ENCODE measurements around the gene ERAP2.

ERAP2 gene

DNA sequence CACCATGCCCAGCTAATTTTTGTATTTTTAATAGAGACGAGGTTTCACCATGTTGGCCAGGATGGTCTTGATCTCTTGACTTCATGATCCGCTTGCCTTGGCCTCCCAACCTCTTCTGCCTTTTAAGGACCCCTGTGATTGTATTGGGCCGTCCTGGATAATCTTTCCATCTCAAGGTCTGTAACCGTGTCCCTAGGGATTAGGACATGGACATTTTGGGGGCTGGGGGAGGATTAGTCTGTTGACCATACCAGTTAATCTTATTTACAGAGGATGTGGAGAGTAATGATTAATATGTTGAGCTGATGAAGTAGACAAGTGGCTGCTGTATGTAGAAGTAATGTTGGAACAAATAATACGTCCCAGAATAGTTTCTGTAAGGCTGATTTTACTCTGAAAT, 82.7 kb downstream of the ERAP2 start:
- DNase-seq (ENCODE audit: low read depth in 2 of 2, low spot score in 1 of 2), result no peak

DNA sequence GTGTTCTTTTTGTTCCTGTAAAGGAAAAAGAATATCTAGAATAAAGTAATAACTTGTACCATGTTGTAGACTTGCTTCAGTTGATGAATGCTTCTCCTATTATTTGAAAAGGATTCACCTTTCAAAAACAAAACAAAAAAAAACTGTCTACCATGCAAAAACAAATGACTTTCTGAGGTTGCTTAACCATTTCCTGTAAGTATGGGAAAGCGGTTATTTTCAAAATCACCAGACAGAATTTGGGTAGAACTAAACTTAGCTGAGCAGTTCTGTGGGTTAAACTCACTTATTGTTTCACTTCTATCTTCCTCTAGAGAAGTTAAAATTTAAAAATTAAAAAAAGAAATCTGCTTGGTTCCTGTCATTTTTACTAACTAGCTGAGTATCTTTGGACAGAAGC, 84.8 kb downstream of the ERAP2 start:
- no peak for DNase-seq (ENCODE audit: low read depth in 2 of 2, low spot score in 1 of 2)

DNA sequence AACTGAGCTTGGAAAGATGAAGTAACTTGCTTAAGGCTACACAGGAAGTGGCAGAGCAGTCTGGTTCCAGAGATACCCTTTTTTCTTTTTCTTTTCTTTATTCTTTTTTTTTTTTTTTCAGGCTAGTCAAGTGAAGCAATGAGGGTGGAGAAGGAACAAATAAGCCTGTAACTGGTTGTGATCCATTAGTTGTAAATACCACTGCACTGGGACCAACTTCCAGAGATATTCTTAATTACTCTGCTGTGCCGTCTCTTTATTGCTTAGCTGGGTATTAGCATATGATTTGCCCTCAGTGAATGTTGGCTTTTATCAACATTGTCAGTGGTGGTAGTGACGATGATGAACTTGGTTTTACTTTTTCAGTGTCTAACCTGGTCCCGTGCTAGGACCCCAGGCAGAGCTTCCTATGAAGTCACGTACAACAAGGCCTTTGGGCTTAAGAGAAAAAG, 86.3 kb downstream of the ERAP2 start:
- no peak for DNase-seq (ENCODE audit: low read depth in 2 of 2, low spot score in 1 of 2)

DNA sequence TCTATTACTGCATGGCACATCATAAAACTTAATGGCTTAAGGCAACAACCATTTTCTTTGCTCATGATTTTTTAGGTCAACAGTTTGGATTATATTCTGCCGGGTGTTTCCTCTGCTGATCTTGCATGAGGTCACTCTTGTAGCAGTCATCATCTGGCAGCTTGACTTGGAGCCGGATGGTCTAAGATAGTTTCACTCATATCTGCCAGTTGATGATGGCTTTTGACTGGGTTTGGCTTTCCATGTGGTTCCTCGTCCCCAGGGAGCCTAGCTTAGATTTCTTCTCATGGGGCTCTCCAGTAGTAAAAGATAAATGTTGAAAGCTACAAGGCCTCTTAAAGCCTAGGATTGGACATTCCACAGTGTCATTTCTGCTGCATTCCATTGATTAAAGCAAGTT, 87.0 kb downstream of the ERAP2 start:
- DNase-seq (ENCODE audit: low read depth in 2 of 2, low spot score in 1 of 2), result no peak

DNA sequence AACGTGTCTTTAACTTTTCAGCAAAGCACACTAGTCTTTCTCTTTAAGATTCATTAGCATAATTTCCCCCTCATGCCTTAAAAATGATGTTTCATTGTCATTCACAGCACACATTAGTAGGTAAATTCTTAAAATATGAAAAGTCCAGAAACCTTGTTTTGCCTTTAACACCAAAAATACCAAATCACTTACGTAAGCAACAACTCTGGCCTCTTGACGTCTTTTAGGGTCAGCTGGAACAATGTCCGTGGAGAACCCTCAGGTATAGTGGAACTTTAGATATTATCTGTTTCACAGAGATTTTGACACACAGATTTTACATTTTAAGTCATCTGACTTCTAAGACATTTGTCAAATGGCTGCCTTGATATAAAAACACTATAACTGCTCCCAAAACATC, 90.5 kb downstream of the ERAP2 start:
- no peak for DNase-seq (ENCODE audit: low read depth in 2 of 2, low spot score in 1 of 2)

DNA sequence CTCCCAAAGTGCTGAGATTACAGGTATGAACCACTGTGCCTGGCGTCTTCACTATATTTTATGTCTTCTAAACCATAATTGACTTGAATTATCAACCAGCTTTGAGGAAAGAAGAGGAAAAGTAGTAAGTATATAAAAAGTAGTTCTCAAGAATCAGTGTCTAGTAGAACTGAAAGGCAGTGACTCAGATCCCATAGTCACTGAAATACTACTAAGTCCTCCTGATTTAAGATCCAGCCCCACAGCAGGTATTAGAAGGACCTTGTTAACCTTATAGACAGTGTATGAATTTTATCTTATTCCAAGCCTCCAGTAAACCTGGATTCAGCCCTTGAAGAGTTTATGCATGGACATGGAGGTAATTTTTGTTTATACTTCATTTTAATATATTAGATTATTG, 91.1 kb downstream of the ERAP2 start:
- DNase-seq (ENCODE audit: low read depth in 2 of 2, low spot score in 1 of 2), result no peak

DNA sequence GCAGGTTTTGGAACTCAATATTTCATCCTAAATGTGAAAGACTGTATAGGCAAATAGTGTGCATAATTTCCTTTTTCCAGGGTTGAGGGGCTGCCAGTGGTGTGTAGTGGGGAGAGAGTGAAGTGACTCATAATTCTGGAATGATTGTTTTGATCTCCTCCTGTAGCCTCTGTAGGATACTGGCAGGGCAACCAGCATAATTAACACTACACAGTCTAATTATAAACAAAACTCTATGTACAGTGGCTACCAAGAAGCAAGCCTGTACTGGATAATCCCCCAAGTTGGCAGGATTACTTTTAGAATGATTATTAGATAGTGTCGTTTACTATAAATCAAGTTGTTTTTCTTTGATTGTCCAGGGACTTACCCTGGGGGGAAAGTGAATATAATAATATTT, 91.8 kb downstream of the ERAP2 start:
- no peak for DNase-seq (ENCODE audit: low read depth in 2 of 2, low spot score in 1 of 2)

DNA sequence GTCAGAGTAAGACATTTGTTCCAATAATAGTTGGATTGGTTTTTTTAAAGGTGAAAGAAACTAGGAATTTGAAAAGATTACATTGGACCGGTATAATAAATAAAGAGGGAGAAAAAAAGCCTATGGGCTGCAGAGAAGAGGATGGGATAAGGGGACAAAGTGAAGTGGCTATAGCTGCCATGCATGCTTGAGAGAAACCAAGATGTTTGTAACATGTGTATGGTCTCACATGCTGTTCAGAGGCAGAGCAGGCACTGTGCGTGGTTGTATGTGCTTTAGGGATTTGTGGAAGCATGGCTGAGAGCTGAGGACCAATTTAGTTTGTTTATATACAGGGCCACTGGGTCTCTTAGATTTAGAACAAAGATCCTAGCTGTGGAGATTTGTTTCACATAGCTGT, 92.3 kb downstream of the ERAP2 start:
- DNase-seq (ENCODE audit: low read depth in 2 of 2, low spot score in 1 of 2), result no peak

All from stimulated activated CD8-positive, alpha-beta memory T cell treated with anti-CD3 and anti-CD28 coated beads, Interleukin-4, amount 100 ng/mL, for 4 hours (primary cell).